Measurements from ENCODE around the gene ADAMTS7.
"Not testable (repeated sequence)": the region's sequence is repeated elsewhere in the genome, so short reads cannot be mapped to it uniquely, and the experiment has no call there.

The ADAMTS7 gene

GRCh38 chr15:78798355-78798754, 12.9 kb downstream of the ADAMTS7 start:
- not testable (repeated sequence) for H3K9me3 ChIP-seq (ENCODE audit: control insufficient read depth in 2 of 2, low read length in 2 of 2); H3K27me3 ChIP-seq (ENCODE audit: control insufficient read depth in 1 of 2, insufficient read depth in 2 of 2, low read length in 2 of 2); H3K36me3 ChIP-seq (ENCODE audit: control insufficient read depth in 2 of 2, insufficient read depth in 2 of 2, low read length in 2 of 2); H3K4me1 ChIP-seq (ENCODE audit: control insufficient read depth, insufficient read depth, low read length); H3K9ac ChIP-seq (ENCODE audit: low read length in 2 of 2); H3K4me3 ChIP-seq (ENCODE audit: low read length in 2 of 2); H3K27ac ChIP-seq (ENCODE audit: low read length)

DNA sequence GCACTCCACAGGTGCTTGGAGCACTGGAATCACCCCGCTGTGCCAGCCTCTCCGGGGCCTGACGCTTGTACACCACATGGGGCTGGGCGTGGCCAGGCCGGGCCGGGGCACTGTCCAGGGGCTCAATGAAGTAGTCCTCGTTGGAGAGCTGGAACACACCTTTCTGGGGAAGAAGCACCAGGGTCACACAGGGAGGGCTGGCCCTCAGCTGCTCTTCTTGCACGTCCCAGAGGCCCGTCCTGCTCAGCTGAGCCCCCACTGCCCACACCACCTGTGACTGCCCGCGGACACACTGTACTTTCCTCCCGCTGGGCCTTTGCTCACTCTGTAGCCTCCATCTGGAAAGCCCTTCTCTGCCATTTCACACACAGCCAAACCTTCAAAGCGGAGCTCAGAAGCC, 13.3 kb downstream of the ADAMTS7 start:
- no peaks in the 10 kb centered on the region for H3K9me3 ChIP-seq (ENCODE audit: control insufficient read depth in 2 of 2, low read length in 2 of 2)
- peaks cover 0 to 2% of the 10 kb centered on the region in 2 donors for H3K36me3 ChIP-seq (ENCODE audit: control insufficient read depth in 2 of 2, insufficient read depth in 2 of 2, low read length in 2 of 2)
- H3K27ac ChIP-seq (ENCODE audit: low read length) = no peak overlapping the region
- H3K9ac ChIP-seq (ENCODE audit: low read length in 2 of 2) = no peak overlapping the region
- no peaks in the 10 kb centered on the region for H3K4me1 ChIP-seq (ENCODE audit: control insufficient read depth, insufficient read depth, low read length)
- no peaks in the 10 kb centered on the region for H3K27me3 ChIP-seq (ENCODE audit: control insufficient read depth in 1 of 2, insufficient read depth in 2 of 2, low read length in 2 of 2)
- H3K4me3 ChIP-seq (ENCODE audit: low read length in 2 of 2) = no peak overlapping the region

- no peak overlapping the region for H3K4me3 ChIP-seq (ENCODE audit: low read length in 2 of 2)
- H3K27me3 ChIP-seq (ENCODE audit: control insufficient read depth in 1 of 2, insufficient read depth in 2 of 2, low read length in 2 of 2) = no peaks in the 10 kb centered on the region
- H3K27ac ChIP-seq (ENCODE audit: low read length) = no peak overlapping the region
- no peaks in the 10 kb centered on the region for H3K9me3 ChIP-seq (ENCODE audit: control insufficient read depth in 2 of 2, low read length in 2 of 2)
- H3K4me1 ChIP-seq (ENCODE audit: control insufficient read depth, insufficient read depth, low read length) = no peaks in the 10 kb centered on the region
- peaks cover 0 to 2% of the 10 kb centered on the region in 2 donors for H3K36me3 ChIP-seq (ENCODE audit: control insufficient read depth in 2 of 2, insufficient read depth in 2 of 2, low read length in 2 of 2)
- no peak overlapping the region for H3K9ac ChIP-seq (ENCODE audit: low read length in 2 of 2)
Observed at GRCh38 chr15:78796510-78796909, 14.8 kb downstream of the ADAMTS7 start.

GRCh38 chr15:78795043-78795442, 16.2 kb downstream of the ADAMTS7 start:
- Histone ChIP-seq H3K9me3 (ENCODE audit: control insufficient read depth in 2 of 2, low read length in 2 of 2) (no peaks in the 10 kb centered on the region), H3K36me3 (ENCODE audit: control insufficient read depth in 2 of 2, insufficient read depth in 2 of 2, low read length in 2 of 2) (peaks cover 0 to 2% of the 10 kb centered on the region in 2 donors), H3K9ac (ENCODE audit: low read length in 2 of 2) (no peak overlapping the region), H3K27ac (ENCODE audit: low read length) (no peak overlapping the region), H3K4me1 (ENCODE audit: control insufficient read depth, insufficient read depth, low read length) (no peaks in the 10 kb centered on the region), H3K27me3 (ENCODE audit: control insufficient read depth in 1 of 2, insufficient read depth in 2 of 2, low read length in 2 of 2) (no peaks in the 10 kb centered on the region), H3K4me3 (ENCODE audit: low read length in 2 of 2) (no peak overlapping the region)

- H3K4me3 ChIP-seq (ENCODE audit: low read length in 2 of 2); H3K36me3 ChIP-seq (ENCODE audit: control insufficient read depth in 2 of 2, insufficient read depth in 2 of 2, low read length in 2 of 2); H3K27ac ChIP-seq (ENCODE audit: low read length); H3K27me3 ChIP-seq (ENCODE audit: control insufficient read depth in 1 of 2, insufficient read depth in 2 of 2, low read length in 2 of 2); H3K9ac ChIP-seq (ENCODE audit: low read length in 2 of 2); H3K4me1 ChIP-seq (ENCODE audit: control insufficient read depth, insufficient read depth, low read length); H3K9me3 ChIP-seq (ENCODE audit: control insufficient read depth in 2 of 2, low read length in 2 of 2): not testable (repeated sequence)
Observed at GRCh38 chr15:78794446-78794845, 16.8 kb downstream of the ADAMTS7 start.

GRCh38 chr15:78791357-78791756, 19.9 kb downstream of the ADAMTS7 start:
- H3K4me1 ChIP-seq (ENCODE audit: control insufficient read depth, insufficient read depth, low read length) = no peaks in the 10 kb centered on the region
- no peaks in the 10 kb centered on the region for H3K9me3 ChIP-seq (ENCODE audit: control insufficient read depth in 2 of 2, low read length in 2 of 2)
- no peaks in the 10 kb centered on the region for H3K27me3 ChIP-seq (ENCODE audit: control insufficient read depth in 1 of 2, insufficient read depth in 2 of 2, low read length in 2 of 2)
- H3K9ac ChIP-seq (ENCODE audit: low read length in 2 of 2) = no peak overlapping the region
- no peak overlapping the region for H3K27ac ChIP-seq (ENCODE audit: low read length)
- H3K4me3 ChIP-seq (ENCODE audit: low read length in 2 of 2) = no peak overlapping the region
- peaks cover 0 to 2% of the 10 kb centered on the region in 2 donors for H3K36me3 ChIP-seq (ENCODE audit: control insufficient read depth in 2 of 2, insufficient read depth in 2 of 2, low read length in 2 of 2)

DNA sequence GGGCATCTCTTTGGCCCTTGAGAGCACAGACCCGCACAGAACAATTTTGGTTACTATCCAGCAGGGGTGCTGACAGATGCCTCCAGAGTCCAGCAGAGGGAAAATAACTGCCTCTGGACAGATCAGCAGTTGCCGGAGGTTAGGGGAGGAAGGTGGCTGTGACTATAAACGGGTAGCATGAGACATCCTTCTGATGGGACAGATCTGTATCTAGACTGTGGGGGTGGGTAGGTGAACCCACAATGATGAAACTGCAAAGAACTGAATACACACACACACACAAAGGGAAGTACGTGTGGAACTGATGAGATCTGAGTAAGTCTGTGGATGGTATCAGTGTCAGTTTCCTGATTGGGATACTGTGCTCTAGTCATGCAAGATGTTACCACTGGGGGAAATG, 21.2 kb downstream of the ADAMTS7 start:
- H3K27me3 ChIP-seq (ENCODE audit: control insufficient read depth in 1 of 2, insufficient read depth in 2 of 2, low read length in 2 of 2) = no peaks in the 10 kb centered on the region
- H3K36me3 ChIP-seq (ENCODE audit: control insufficient read depth in 2 of 2, insufficient read depth in 2 of 2, low read length in 2 of 2) = peaks cover 0 to under 1% of the 10 kb centered on the region in 2 donors
- H3K4me1 ChIP-seq (ENCODE audit: control insufficient read depth, insufficient read depth, low read length) = no peaks in the 10 kb centered on the region
- no peak overlapping the region for H3K4me3 ChIP-seq (ENCODE audit: low read length in 2 of 2)
- H3K9ac ChIP-seq (ENCODE audit: low read length in 2 of 2) = no peak overlapping the region
- no peaks in the 10 kb centered on the region for H3K9me3 ChIP-seq (ENCODE audit: control insufficient read depth in 2 of 2, low read length in 2 of 2)
- no peak overlapping the region for H3K27ac ChIP-seq (ENCODE audit: low read length)

- H3K4me1 ChIP-seq (ENCODE audit: control insufficient read depth, insufficient read depth, low read length) = no peaks in the 10 kb centered on the region
- no peaks in the 10 kb centered on the region for H3K36me3 ChIP-seq (ENCODE audit: control insufficient read depth in 2 of 2, insufficient read depth in 2 of 2, low read length in 2 of 2)
- no peaks in the 10 kb centered on the region for H3K27me3 ChIP-seq (ENCODE audit: control insufficient read depth in 1 of 2, insufficient read depth in 2 of 2, low read length in 2 of 2)
- H3K4me3 ChIP-seq (ENCODE audit: low read length in 2 of 2) = no peak overlapping the region
- no peaks in the 10 kb centered on the region for H3K9me3 ChIP-seq (ENCODE audit: control insufficient read depth in 2 of 2, low read length in 2 of 2)
- no peak overlapping the region for H3K9ac ChIP-seq (ENCODE audit: low read length in 2 of 2)
- no peak overlapping the region for H3K27ac ChIP-seq (ENCODE audit: low read length)
Observed at GRCh38 chr15:78789615-78790014, 21.6 kb downstream of the ADAMTS7 start.

DNA sequence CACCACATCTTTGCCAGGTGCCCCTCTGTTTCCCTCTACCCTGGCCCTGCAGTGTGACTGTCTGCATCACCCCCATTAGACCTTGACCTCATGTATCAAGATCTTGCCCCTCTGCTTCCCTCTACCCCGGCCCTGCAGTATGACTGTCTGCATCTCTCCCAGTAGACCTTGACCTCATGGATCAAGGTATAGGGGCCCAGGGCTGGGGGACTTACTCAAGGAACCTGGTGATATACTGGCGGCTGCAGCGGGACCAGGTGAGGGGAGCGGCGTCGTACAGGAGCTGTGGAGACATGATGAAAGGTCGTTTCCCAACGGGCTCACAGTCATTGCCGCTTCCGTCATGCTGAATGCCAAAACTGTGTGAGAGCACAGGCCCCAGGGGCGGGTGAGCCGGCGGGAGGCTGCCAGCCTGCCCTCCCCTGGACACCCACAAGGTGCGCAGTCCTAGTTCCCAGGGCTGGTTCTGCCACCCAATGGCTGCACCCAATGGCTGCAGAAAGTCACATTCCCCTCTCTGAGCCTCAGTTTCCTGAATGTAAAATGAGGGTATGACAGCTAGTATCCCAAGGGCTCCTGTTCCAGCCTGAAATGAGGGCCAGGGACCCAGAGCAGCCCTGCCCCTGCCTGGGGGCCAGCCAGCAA, 23.1 kb downstream of the ADAMTS7 start:
- no peak overlapping the region for H3K27ac ChIP-seq (ENCODE audit: low read length)
- H3K36me3 ChIP-seq (ENCODE audit: control insufficient read depth in 2 of 2, insufficient read depth in 2 of 2, low read length in 2 of 2) = no peaks in the 10 kb centered on the region
- no peaks in the 10 kb centered on the region for H3K9me3 ChIP-seq (ENCODE audit: control insufficient read depth in 2 of 2, low read length in 2 of 2)
- no peaks in the 10 kb centered on the region for H3K27me3 ChIP-seq (ENCODE audit: control insufficient read depth in 1 of 2, insufficient read depth in 2 of 2, low read length in 2 of 2)
- no peaks in the 10 kb centered on the region for H3K4me1 ChIP-seq (ENCODE audit: control insufficient read depth, insufficient read depth, low read length)
- no peak overlapping the region for H3K9ac ChIP-seq (ENCODE audit: low read length in 2 of 2)
- no peak overlapping the region for H3K4me3 ChIP-seq (ENCODE audit: low read length in 2 of 2)

DNA sequence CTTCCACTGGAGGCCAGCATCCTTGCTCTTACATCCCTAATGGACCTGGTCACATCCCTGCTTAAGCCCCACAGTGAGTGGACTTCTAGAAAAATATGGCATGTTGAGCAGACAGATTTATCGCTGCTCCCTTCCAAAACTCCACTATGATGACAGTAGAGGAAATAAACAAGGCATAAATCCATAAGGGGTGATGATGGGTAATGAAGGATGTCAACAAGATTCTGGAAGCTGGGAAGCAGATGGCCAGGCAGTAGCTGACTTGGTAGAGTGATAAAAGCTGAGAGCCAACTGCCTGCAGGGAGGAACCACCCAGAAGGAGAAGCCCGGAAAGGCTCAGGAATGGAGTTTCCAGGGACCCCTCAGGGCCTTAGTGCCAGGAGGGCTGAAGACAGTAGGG, 28.9 kb downstream of the ADAMTS7 start:
- H3K9ac ChIP-seq (ENCODE audit: low read length in 2 of 2); H3K4me3 ChIP-seq (ENCODE audit: low read length in 2 of 2); H3K9me3 ChIP-seq (ENCODE audit: control insufficient read depth in 2 of 2, low read length in 2 of 2); H3K27me3 ChIP-seq (ENCODE audit: control insufficient read depth in 1 of 2, insufficient read depth in 2 of 2, low read length in 2 of 2); H3K36me3 ChIP-seq (ENCODE audit: control insufficient read depth in 2 of 2, insufficient read depth in 2 of 2, low read length in 2 of 2); H3K4me1 ChIP-seq (ENCODE audit: control insufficient read depth, insufficient read depth, low read length); H3K27ac ChIP-seq (ENCODE audit: low read length): not testable (repeated sequence)

- not testable (repeated sequence) for H3K9ac ChIP-seq (ENCODE audit: low read length in 2 of 2); H3K36me3 ChIP-seq (ENCODE audit: control insufficient read depth in 2 of 2, insufficient read depth in 2 of 2, low read length in 2 of 2); H3K4me1 ChIP-seq (ENCODE audit: control insufficient read depth, insufficient read depth, low read length); H3K27me3 ChIP-seq (ENCODE audit: control insufficient read depth in 1 of 2, insufficient read depth in 2 of 2, low read length in 2 of 2); H3K4me3 ChIP-seq (ENCODE audit: low read length in 2 of 2); H3K27ac ChIP-seq (ENCODE audit: low read length); H3K9me3 ChIP-seq (ENCODE audit: control insufficient read depth in 2 of 2, low read length in 2 of 2)
Observed at GRCh38 chr15:78781381-78781780, 29.9 kb downstream of the ADAMTS7 start.
